Activated CD4-positive, alpha-beta T cell treated with anti-CD3 and anti-CD28 coated beads for 24 hours (primary cell): Measurements from ENCODE around the gene BCL2L14.

Experiments
- DNase-seq, 2 donors: peaks; one replicate each; pipeline ENCODE4 v3.0.0-alpha.2; 2020; ENCODE audit warnings: low read depth in 2 of 2

Gene BCL2L14

GRCh38 chr12:12070674-12071656, at the start of gene BCL2L14:
Gene BCL2L14, plus strand, starts transcription at chr12:12070939. Its CDS starts 8,367 bp downstream, at chr12:12079306.
- no peak for DNase-seq

GRCh38 chr12:12022306-12022936, 48.3 kb upstream of the BCL2L14 start:
- DNase-seq: no peak

- no peak for DNase-seq
Observed at GRCh38 chr12:12023456-12023855, 47.3 kb upstream of the BCL2L14 start.

GRCh38 chr12:12024911-12025682, 45.6 kb upstream of the BCL2L14 start:
- DNase-seq: no peak

GRCh38 chr12:12025799-12026386, 44.8 kb upstream of the BCL2L14 start:
- no peak for DNase-seq

GRCh38 chr12:12028668-12029402, 41.9 kb upstream of the BCL2L14 start:
- DNase-seq: no peak

- no peak for DNase-seq
Observed at GRCh38 chr12:12029653-12030052, 41.1 kb upstream of the BCL2L14 start.

- no peak for DNase-seq
Observed at GRCh38 chr12:12032260-12032791, 38.4 kb upstream of the BCL2L14 start.

- peak; percentile 59 to 63 for DNase-seq
Observed at GRCh38 chr12:12032851-12033797, 37.6 kb upstream of the BCL2L14 start.

GRCh38 chr12:12033824-12034223, 36.9 kb upstream of the BCL2L14 start:
- no peak for DNase-seq

GRCh38 chr12:12034344-12034743, 36.4 kb upstream of the BCL2L14 start:
- no peak for DNase-seq

GRCh38 chr12:12035229-12035628, 35.5 kb upstream of the BCL2L14 start:
- DNase-seq: no peak

GRCh38 chr12:12036901-12037300, 33.8 kb upstream of the BCL2L14 start:
- DNase-seq: no peak

- DNase-seq: no peak
Observed at GRCh38 chr12:12039897-12040296, 30.8 kb upstream of the BCL2L14 start.

- no peak for DNase-seq
Observed at GRCh38 chr12:12046401-12046800, 24.3 kb upstream of the BCL2L14 start.

GRCh38 chr12:12047682-12048081, 23.1 kb upstream of the BCL2L14 start:
- no peak for DNase-seq

- DNase-seq: no peak
Observed at GRCh38 chr12:12048266-12048665, 22.5 kb upstream of the BCL2L14 start.

- DNase-seq: no peak
Observed at GRCh38 chr12:12048714-12049113, 22.0 kb upstream of the BCL2L14 start.

GRCh38 chr12:12051668-12052067, 19.1 kb upstream of the BCL2L14 start:
- no peak for DNase-seq

- DNase-seq: no peak
Observed at GRCh38 chr12:12054993-12055392, 15.7 kb upstream of the BCL2L14 start.
